Activated B cell treated with CpG ODN at 0.5 μM for 24 hours (primary cell): Measurements from ENCODE around the gene MGARP. TPM values are rescaled to one million over a fixed set of nuclear protein-coding genes. Genes with fewer than 3 reads are reported as not detected.

Experiments
- ATAC-seq: fragments of 200-7000 bp; cut with Tn5 transposase; one replicate; pipeline ENCODE4 v1.10.0; 2021; ENCODE audit warnings: low read depth, mild to moderate bottlenecking, moderate library complexity
- CTCF ChIA-PET: fragments of 350-600 bp; sonication (Branson Sonifier 250); formaldehyde crosslinking; loops from one replicate; lab custom pipeline; 2021; ENCODE audit warnings: antibody characterized with exemption; lab: Charles Lee
- POLR2A ChIA-PET: fragments of 350-600 bp; sonication (Branson Sonifier 250); formaldehyde crosslinking; loops from one replicate; lab custom pipeline; 2021; ENCODE audit warnings: antibody characterized with exemption; lab: Charles Lee
- DNase-seq: peaks from one replicate; pipeline ENCODE4 v3.0.0; 2022
- H3K27ac Mint-ChIP-seq: one replicate; pipeline ENCODE4 v1.8.0; 2020; ENCODE audit warnings: mixed read lengths
- H3K27me3 Mint-ChIP-seq: one replicate; pipeline ENCODE4 v1.8.0; 2021; ENCODE audit warnings: mixed read lengths
- H3K36me3 Mint-ChIP-seq: one replicate; pipeline ENCODE4 v1.8.0; 2021; ENCODE audit warnings: low read depth, mixed read lengths
- H3K4me1 Mint-ChIP-seq: one replicate; pipeline ENCODE4 v1.8.0; 2021; ENCODE audit warnings: mixed read lengths
- H3K4me3 Mint-ChIP-seq: one replicate; pipeline ENCODE4 v1.8.0; 2020; ENCODE audit warnings: mild to moderate bottlenecking, mixed read lengths
- H3K9me3 Mint-ChIP-seq: one replicate; pipeline ENCODE4 v1.8.0; 2020; ENCODE audit warnings: mixed read lengths
- CTCF ChIP-seq: fragments of 200-600 bp; IDR thresholded peaks from one replicate; pipeline ENCODE4 v1.8.0; 2022; ENCODE audit warnings: antibody characterized with exemption, mild to moderate bottlenecking
- intact Hi-C: fragments of 100-400 bp; cut with micrococcal nuclease; formaldehyde crosslinking; loops from one replicate; pipeline ENCODE4 v1.15.1; 2024
- total RNA-seq: library from RNA; stranded (reverse); gene quantifications from 2 replicates; pipeline ENCODE4 v1.2.3, GENCODE V29; 2022

MGARP gene
- total RNA-seq, 1 donor from 2014 or later: not detected

GRCh38 chr4:139229534-139230039, 50.4 kb downstream of the MGARP start:
- no peak overlapping the region for H3K4me3 Mint-ChIP-seq
- no peaks in the 10 kb centered on the region for H3K36me3 Mint-ChIP-seq
- H3K4me1 Mint-ChIP-seq: peaks cover 3% of the 10 kb centered on the region
- ATAC-seq (peak; percentile 61), DNase-seq (no peak)
- ChIA-PET POLR2A (interaction anchor here (1.2 kb wide), 1 partner anchor 66 kb away, joined by 6 read pairs; no protein-coding TSS in a partner anchor), CTCF (interaction anchor here (3.1 to 3.2 kb wide), 2 partner anchors 66 to 130 kb away, joined by 13 to 20 read pairs; no protein-coding TSS in a partner anchor)
- no peaks in the 10 kb centered on the region for H3K27me3 Mint-ChIP-seq
- no peak overlapping the region for H3K27ac Mint-ChIP-seq
- intact Hi-C loops: loop anchor here (1.0 to 5.0 kb wide), 4 partner anchors 9 to 423 kb away; no protein-coding TSS in a partner anchor
- TF ChIP-seq CTCF: no peak
- no peaks in the 10 kb centered on the region for H3K9me3 Mint-ChIP-seq

DNA sequence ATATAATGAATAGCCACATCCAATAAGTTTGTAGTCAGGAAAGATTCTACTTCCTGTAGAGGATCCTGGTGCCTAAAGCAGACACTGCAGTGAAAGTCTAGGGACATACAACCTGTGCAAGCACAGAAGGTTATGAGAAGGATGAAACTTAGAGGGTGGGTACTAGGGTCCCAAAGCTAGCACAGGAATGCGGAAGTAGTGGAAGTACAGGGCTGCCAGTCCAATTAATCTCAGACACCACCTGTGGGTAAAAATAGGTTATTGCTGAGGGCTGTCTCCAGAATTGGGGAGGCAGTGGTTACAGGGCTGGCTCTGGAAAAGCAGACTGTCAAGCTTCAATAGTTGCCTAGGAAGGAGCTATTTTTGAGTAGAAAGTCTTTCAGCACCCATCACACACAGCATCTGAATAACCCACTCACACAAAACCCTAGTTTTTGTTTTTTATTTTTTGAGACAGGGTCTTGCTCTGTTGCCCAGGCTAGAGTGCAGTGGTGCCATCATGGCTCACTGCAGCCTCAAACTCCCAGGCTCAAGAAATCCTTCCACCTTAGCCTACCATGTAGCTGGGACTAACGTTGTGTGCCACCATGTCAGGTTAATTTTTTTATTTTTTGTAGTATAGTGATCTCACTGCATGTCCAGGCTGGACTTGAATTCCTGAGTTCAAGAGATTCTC, 52.2 kb downstream of the MGARP start:
- CTCF ChIA-PET: interaction anchor here (0.8 to 3.2 kb wide), 9 partner anchors 13 to 197 kb away, joined by 3 to 20 read pairs (median 4); partner anchors contain the start of gene NAA15
- peaks cover 3% of the 10 kb centered on the region for H3K4me1 Mint-ChIP-seq
- POLR2A ChIA-PET: interaction anchor here (0.8 to 1.2 kb wide), 2 partner anchors 12 to 68 kb away, joined by 3 to 6 read pairs; no protein-coding TSS in a partner anchor
- no peaks in the 10 kb centered on the region for H3K27me3 Mint-ChIP-seq
- H3K9me3 Mint-ChIP-seq: no peaks in the 10 kb centered on the region
- no peak for TF ChIP-seq CTCF
- ATAC-seq (peak; percentile 65), DNase-seq (no peak)
- H3K27ac Mint-ChIP-seq: no peak overlapping the region
- no peaks in the 10 kb centered on the region for H3K36me3 Mint-ChIP-seq
- no peak overlapping the region for H3K4me3 Mint-ChIP-seq
- intact Hi-C loops: loop anchor here (1.0 to 5.0 kb wide), 4 partner anchors 52 to 424 kb away; no protein-coding TSS in a partner anchor

- Mint-ChIP-seq H3K36me3 (no peaks in the 10 kb centered on the region), H3K4me1 (peaks cover 7% of the 10 kb centered on the region), H3K27ac (no peak overlapping the region), H3K9me3 (no peaks in the 10 kb centered on the region), H3K4me3 (no peak overlapping the region), H3K27me3 (no peaks in the 10 kb centered on the region)
- DNase-seq: no peak
- no peak for ATAC-seq
- CTCF ChIA-PET: interaction anchor here (0.7 to 1.3 kb wide), 2 partner anchors 72 to 193 kb away, joined by 3 read pairs; no protein-coding TSS in a partner anchor
- TF ChIP-seq CTCF: no peak
- POLR2A ChIA-PET: no interaction called here
- intact Hi-C loops: no loop called here
Measured at GRCh38 chr4:139223682-139224317, 56.2 kb downstream of the MGARP start.

GRCh38 chr4:139222215-139222614, 57.8 kb downstream of the MGARP start:
- DNase-seq (no peak), ATAC-seq (no peak)
- no peak for TF ChIP-seq CTCF
- peaks cover 7% of the 10 kb centered on the region for H3K4me1 Mint-ChIP-seq
- no peaks in the 10 kb centered on the region for H3K9me3 Mint-ChIP-seq
- H3K36me3 Mint-ChIP-seq: no peaks in the 10 kb centered on the region
- intact Hi-C loops: no loop called here
- H3K27me3 Mint-ChIP-seq: no peaks in the 10 kb centered on the region
- ChIA-PET POLR2A (no interaction called here), CTCF (no interaction called here)
- H3K4me3 Mint-ChIP-seq: no peak overlapping the region
- H3K27ac Mint-ChIP-seq: no peak overlapping the region

DNA sequence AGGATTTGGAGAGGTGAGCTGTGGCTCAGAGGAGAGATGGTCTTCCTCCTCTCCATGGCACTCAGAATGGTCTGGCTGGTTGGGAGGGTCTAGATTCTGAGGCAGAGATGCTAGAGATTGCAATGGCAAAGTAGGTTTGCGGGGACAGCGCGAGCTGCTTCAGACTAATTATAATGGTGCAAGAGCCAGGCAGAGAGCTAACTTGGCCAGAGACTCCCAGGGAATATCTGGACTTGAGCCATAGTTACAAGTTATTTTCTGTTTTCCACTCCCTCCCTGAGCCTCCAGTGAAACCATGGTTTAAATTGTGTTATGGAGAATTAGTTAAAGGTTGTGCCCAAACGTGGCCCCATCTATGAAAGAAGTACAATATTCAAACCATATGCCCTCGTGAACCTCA, 58.3 kb downstream of the MGARP start:
- TF ChIP-seq CTCF: no peak
- intact Hi-C loops: no loop called here
- DNase-seq: no peak
- Mint-ChIP-seq H3K4me3 (no peak overlapping the region), H3K4me1 (peaks cover 7% of the 10 kb centered on the region), H3K27ac (no peak overlapping the region), H3K36me3 (no peaks in the 10 kb centered on the region), H3K27me3 (no peaks in the 10 kb centered on the region), H3K9me3 (no peaks in the 10 kb centered on the region)
- ATAC-seq: no peak
- CTCF ChIA-PET: no interaction called here
- POLR2A ChIA-PET: no interaction called here
